NOMO-1 (cell line): ENCODE data around the gene MYO7B.

Experiments used
- DNase-seq, 2 experiments: peaks; one replicate each; lab custom pipeline; 2025; ENCODE audit not compliant: unreplicated experiment in 2 of 2; lab: John Stamatoyannopoulos, UW

The MYO7B gene

DNA sequence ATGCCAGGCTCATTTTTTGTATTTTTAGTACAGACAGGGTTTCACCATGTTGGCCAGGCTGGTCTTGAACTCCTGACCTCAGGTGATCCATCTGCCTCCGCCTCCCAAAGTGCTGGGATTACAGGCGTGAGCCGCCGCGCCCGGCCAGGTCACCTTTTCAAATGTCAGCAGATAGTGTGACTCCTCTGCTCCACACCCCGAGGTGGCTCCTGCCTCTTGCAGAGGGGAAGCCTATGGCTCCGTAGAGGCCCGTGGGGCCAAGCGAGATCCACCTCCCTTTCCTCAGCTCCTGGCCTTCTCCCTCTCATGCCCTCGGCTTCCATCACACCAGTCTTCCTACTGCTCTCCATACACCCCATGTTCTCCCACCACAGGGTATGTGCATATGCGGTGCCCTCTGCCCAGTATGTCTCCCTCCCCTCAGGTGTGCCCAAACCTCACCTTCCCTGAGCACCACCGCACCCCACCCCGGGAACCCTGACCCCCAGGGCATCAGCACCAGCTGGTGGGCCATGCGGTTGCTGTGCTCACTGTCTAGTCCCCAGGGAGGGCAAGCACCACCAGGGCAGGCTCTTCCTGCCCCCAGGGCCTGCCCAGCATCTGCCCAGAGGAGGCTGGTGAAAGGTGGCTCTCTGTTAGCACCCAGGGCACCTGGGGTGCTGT, 121.2 kb downstream of the MYO7B start:
- no peak for DNase-seq

DNA sequence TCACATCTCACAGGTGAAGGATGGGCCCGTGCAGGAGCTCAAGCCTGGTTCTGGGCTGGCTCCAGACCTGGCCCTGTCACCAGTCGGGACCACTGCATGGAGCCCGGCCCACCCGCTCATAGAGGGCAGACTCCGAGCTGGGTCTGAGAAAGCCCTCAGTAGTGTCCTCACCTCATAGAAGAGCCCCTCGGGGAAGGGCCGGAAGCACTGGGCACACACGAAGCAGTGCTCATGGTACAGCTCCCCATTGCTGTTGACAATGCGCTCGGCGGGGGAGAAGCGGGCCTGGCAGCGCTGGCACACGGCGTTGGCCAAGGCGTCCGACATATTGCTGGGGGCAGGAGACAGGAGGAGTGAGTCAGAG, 121.7 kb downstream of the MYO7B start:
- DNase-seq = no peak

DNA sequence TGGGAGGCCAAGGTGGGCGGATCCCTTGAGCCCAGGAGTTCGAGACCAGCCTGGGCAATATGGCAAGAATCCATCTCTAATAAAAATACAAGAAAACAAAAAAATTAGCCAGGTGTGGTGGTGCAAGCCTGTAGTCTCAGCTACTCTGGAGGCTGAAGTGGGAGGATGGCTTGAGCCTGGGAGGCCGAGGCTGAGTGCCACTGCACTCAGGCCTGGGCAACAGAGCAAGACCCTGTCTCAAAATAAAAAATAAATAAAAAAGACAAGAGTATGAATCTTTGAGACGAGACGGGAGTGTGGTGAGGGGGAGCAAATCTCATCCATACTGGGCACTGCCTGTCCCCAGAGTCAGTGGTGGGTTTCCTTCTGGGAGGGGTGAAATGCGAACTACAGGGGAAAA, 122.7 kb downstream of the MYO7B start:
- no peak for DNase-seq

DNA sequence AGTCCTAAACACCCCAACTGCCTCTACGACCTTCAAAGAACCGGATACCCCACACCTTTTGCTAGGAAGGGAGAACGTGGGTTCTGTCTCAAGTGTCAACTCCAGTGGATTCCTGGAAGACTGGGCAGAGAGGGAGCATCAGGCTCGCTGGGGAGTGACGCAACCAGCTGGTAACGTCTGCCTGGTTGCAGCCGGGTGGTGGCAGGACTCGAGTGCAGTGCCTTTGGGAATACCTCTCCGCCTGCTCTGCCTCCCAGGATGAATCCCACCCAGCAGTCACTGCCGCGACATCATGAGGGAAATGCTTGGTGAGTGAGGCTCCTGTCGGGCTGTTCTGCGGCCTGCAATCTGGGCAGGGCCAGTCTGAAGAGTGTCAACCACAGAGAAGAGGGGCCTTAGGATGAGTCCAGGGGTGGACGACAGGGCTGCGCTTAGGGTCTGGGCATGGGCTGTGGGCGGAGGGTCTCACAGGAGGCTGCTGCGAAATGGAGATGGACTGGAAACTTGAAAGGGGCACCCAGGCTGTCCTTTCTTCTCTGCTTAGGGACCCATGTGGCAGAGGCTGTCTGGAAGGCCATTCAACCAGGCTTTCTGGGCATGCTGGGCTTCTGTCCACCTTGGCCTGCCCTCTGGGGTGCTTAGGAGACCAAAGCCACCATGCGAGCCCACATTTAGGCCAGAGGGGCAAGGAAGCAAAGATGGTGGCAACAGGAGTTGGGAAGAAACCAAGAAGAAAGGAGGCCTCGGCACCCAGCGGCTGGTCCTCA, 123.3 kb downstream of the MYO7B start:
- DNase-seq = no peak

DNA sequence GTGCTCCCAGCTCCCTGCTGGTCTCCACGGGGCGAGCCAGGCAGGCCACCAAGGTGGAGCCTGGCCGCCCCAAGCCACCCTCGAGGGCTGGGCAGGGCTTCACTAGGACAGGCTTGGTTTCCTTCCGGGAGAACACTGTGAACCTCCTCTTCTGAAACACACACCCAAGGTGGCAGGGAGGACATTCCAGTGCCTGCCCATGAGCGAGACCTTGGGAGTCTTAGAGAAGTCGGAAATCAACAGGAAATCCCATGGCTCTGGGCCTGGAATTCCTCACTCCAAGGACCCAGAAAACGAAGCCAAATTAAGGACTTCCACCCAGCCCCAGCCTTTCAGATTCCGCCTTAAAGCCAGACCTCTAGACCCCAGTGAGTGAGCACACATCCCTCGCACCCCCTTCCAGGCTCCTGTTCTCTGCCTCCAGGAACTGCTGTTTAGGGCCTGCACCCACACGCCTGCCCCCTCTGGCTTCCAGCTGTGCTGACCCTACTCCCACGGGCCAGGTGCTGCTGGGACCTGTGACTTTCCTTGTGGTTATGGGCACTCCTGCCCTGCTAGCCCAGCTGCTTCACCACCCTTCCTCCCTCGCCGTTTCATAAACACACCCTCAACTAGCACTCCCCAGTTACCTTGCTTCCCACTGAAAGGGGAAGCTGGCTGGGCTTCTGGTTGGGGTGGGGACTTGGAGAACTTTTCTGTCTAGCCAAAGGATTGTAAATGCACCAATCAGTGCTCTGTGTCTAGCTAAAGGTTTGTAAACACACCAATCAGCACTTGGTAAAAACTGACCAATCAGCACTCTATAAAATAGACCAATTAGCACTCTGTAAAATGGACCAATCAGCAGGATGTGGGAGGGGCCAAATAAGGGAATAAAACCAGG, 124.2 kb downstream of the MYO7B start:
- peak; percentile 35 to 44 for DNase-seq

DNA sequence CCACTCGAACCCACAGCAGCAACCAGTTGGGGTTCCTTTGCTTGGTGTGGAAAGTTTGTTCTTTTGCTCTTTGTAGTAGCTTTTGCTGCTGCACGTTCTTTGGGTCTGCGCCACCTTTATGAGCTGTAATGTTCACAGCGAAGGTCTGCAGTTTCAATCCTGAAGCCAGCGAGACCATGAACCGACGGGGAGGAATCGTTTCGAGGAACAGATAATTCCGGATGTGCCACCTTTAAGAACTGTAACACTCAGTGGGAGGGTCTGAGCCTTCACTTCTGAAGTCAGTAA, 124.8 kb downstream of the MYO7B start:
- no peak for DNase-seq

DNA sequence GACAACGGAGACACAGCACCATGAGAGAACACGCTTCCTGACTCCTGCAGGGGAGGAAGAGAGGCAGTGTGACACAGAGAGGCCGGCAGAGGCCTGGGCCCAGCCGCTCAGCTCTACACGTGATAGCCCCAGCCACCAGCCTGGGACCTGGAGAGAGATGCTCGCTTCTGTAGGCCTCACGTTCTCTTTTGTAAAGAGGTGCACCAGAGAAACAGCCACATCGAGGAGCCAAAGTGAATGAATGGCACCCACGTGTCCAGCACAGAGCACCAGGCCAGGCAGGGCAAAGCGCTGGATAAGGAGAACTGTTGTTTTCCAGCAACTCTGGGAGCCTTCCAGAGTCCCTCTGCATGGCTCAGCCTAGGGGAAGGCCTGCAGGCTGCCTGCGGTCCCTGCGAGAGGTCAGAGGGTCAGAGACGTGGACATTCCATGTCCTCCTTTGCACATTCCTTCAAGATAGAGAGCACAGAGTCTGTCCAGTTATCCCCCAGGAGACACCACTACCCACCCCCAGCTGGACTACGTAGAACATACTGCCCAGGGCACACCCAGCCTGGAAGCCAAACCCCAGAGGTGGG, 125.7 kb downstream of the MYO7B start:
- DNase-seq = no peak

DNA sequence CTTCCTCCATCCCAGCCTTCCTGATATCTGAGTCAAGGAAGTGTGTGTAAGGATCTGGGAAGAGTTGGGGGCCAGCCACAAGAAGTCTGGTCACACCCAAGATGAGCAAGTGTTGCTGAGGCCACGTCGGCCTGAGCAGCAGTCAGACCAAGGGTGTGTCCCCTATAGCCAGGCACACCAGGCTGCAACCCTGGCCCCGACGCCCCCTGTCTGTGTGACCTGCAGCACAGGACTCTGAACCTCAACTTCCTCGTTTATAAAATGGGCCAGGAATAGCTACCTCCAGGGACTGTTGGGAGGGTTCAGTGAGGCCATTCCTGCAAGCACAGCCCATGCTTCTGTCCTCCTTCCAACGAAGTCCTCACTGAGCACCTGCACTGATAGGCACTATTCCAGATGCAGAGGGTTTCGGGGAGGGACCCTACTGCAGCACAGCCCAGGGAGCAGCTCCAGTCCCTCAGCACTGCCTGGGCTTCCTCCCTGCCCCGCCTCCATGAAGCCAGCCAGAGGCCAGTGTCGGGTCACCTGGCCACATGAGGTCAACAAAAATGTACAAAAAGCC, 126.5 kb downstream of the MYO7B start:
- no peak for DNase-seq

DNA sequence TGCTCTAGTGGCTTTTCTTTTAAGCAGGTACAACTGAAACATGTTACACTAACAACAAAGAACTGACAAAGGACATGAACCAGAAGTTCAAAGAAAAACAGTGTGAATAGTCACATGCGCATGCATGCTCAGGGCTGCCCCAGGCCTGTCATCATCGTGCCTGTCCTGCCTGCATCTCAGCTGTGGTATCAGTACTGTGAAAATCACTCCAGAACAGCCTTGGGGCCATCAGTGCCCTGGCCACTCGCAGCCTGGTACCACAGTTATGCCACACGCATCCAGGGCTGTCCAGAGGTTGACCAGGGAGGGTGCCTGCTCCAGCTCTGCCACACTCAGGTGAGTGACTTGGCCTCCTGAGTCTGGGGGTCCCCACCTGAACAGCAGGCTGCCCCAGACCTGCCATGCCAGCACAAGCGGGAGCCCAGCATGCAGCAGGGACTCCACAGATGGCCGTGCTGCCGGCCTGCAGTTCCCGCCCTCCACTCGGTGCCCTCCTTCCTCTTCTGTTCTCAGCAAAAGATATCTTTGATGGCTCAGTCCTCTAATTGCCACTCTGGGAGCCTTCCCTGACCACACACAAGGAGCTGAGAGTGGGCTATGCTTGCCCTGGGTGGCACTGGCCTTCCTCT, 127.6 kb downstream of the MYO7B start:
- DNase-seq = no peak

DNA sequence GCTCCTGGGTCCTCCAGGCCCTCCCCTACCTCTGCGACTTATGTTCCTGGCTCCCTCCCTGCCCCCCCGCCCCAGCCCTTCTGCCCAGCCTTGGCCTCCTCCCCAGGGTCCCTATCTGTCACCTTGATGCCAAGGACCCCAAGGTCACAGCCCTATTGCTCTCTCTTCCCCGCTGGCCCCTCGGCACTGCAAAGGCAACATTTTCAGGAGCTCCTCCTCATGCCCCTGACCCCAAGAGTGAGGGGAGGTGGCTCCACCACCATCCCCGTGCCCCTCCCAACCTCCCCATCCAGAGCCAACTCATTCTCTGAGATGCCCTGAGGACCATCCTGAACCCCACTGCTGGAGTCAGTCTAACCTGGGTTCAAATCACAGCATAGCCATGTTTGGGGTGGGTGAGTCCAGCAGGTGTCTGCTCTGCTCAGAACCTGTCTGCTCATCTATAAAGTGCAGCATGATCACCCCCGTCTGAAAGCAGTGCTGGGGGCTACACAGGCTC, 128.1 kb downstream of the MYO7B start:
- DNase-seq = no peak

DNA sequence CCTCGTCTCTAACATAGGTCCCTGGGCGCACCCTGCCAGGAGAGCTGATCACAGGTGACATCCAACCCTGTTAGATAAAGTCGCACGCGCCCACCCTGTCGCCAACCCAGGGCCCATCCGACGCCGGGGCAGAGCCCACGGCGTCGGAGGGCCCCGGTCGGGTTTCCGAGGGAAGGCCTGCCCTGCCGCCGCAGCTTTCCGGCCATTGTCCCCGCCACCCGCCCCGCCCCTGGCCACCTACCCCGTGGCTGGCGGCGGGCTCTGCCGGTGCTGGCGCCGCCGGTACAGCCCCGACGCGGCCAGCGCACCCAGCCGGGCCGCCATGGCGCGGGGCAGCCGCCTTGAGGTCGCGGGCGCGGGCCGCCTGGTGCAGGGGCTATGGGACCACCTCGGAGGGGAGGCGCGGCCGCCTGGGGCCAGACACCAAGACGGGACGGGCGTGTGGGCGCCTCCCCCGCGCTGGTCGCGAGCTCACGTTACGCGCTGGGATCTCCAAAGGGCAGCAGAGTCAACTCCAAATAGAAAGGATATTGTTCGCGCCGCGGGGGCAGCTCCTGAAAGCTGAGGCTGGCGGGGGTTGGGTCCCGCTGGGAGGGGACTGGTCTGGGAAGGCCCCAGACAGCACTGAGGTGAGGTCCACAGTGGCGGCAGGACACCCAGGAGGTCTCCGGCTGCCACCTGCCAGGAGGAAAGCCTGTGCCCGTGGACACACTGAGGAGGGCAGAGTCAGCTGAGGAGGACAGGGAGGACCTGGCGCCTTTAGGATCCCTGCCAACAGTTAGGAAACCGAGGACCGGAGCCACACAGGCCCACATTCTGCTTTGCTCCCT, 128.8 kb downstream of the MYO7B start:
- no peak for DNase-seq

DNA sequence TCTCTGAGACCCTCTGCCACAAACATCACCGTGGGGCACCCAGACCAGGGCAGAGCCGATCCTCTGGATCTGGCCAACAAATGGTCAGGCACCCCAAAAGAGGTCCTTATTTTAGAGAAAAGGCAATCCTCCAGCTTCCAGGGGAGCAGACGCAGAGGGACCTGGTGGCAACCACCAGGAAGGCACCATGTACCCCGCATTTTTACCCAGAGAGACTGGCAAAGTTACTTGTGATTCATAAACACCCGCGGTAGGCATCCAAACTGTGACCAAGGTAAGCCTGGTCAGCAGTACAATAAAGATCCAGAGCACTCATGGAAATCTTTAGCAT, 129.4 kb downstream of the MYO7B start:
- DNase-seq = no peak

DNA sequence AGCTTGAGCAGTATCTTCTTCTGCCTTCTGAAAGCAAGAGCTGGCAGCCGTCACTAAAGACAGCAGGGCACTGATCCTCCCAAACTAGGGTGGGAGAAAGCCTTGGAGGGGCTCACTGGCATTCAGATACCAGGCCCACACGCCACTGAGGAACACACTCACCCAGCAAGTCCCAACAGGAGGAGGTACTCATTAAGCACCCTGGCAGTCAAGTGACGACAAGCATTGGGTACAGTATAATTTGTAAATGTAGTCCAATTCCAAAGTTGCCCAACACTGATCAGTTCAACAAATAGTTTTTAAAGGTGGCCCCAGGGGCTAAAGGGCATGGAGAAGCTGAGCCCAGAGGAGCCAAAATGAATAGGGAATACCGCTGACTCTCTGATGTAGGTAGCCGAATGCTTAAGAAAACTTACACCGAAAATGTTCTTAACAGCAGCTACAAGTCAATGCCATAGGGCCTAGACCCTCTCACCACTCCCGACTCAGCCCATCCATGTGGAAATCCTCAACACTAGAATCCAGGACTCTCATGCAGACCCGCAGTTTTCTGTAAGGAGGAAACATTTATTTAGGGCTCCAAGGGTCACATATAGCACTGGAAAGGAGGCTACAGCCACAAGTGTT, 129.9 kb downstream of the MYO7B start:
- no peak for DNase-seq

DNA sequence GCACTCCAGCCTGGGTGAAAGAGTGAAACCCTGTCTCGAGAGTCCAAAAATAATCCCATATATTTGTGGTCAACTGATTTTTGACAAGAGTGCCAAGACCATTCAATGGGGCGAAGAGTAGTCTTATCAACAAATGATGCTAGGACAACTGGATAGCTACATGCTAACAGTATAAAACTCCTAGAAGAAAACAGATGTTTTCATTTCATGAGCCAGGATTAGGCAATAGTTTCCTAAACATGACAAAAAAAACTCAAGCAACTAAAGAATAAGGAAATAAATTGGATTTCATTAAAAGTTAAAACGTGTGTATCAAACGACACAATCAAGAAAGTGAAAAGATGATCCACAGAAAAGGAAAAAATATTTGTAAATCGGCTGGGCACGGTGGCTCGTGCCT, 133.6 kb downstream of the MYO7B start:
- DNase-seq = no peak

DNA sequence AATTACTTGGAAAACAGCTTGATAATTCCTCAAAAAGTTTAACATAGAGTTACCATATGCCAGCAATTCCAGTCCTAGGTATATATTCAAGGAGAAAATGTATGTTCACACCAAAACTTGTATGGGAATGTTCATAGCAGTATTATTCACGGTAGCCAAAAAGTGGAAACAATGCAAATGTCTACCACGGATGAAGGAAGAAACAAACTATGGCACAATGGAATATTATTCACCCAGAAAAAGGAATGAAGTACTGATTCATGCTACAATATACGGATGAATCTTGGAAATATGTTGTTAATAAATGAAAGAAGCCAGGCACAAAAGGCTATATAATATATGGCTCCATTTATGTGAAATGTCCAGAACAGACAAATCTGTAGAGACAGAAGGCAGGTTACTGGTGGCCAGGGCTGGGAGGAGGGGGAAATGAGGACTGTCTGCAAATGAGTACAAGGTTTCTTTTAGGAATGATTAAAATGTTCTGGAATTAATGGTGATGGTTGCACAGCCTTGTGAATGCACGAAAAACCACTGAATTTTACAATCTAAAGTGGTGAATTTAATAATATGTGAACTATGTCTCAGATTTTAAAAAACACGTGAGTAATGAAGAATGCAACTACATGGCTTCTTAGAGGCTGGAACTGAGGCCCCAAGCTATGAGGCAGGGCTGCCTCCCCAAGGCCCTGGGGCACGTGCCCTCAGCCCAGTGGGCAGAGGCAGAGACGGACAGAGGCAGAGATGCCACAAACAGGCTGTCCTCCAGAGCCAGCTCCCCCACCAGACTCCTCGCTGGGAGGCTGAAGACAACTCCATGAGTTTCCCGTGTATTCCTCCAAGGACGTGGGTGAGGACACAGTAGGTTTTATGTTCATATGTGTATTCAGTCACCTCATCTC, 134.8 kb downstream of the MYO7B start:
- no peak for DNase-seq

DNA sequence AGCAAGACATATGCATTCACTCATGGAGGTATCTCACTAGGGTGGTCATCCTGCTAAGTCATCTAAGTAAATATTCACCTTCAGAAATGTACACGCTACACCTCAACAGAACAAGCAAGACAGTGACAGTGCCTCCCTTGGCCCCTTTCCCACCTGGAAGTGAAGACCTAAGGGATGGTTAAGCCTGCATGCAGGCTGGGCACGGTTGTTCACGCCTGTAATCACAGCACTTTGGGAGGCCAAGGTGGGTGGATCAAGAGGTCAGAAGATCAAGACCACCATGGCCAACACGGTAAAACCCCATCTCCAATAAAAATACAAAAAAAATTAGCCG, 135.4 kb downstream of the MYO7B start:
- DNase-seq = no peak

DNA sequence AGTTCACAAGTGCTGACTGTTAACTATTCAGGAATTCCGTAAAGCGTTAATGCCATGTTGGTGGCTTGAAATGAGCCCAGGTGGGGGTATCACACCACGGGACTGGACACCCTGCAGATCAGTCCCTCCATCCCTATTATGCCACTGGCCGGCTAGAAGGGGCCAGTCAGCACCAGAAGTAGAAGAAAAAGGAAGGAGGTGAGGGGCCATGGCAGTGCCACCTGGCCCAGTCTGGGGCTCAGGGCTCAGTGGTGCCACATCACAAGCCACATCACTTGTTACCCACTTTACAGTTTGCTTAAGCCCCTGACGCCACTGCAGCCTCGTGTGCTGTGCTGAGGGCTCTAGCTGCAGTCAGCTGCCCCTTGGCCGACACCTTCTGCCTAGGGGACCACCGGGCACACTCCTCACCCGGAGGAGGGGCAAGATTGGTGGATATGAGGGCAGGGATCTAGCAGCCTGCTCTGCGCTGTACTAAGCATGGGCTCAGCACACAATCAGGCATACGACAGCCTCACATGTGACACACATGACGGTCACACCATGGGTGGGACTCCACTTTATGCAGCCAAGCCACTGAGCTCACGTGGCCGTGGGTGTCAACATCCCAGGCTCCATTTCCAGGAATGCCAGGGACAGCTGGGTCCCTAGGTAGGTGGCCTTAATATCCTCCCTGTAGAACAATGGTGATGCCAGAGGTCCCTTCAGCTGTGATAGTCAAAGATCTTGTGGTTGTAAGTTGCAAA, 136.2 kb downstream of the MYO7B start:
- DNase-seq = no peak
